Measurements from ENCODE around the gene STARD8.

DNA sequence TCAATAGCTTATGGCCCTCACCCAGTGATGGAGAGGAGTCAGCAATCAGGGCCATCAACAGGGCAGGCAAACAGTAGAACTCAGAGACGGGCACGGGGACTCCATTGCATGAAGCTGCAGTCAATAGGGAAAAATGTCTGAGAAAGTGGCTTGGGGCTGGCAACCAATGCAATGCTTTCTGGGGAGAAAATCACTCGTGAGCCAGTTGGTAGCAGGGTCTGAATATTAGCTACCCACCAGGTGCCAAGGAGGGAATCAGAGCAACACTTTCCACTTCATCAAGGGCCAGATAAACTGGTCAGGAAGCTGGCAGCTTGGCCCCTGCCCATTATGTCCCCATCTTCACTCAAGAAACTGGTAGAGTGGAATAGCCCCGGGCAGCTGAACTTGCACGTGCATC, 80.7 kb downstream of the STARD8 start:
- no peak for TF ChIP-seq EZH2 (IDR thresholded peaks at IDR 0.05; ENCODE audit: low read length, unreplicated experiment)
- TF ChIP-seq, protein P1, sequence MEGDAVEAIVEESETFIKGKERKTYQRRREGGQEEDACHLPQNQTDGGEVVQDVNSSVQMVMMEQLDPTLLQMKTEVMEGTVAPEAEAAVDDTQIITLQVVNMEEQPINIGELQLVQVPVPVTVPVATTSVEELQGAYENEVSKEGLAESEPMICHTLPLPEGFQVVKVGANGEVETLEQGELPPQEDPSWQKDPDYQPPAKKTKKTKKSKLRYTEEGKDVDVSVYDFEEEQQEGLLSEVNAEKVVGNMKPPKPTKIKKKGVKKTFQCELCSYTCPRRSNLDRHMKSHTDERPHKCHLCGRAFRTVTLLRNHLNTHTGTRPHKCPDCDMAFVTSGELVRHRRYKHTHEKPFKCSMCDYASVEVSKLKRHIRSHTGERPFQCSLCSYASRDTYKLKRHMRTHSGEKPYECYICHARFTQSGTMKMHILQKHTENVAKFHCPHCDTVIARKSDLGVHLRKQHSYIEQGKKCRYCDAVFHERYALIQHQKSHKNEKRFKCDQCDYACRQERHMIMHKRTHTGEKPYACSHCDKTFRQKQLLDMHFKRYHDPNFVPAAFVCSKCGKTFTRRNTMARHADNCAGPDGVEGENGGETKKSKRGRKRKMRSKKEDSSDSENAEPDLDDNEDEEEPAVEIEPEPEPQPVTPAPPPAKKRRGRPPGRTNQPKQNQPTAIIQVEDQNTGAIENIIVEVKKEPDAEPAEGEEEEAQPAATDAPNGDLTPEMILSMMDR (conservative IDR thresholded peaks at IDR 0.05; ENCODE audit: low read depth, low read length), result no peak
- TF ChIP-seq EZH2phosphoT487 (IDR thresholded peaks at IDR 0.05; ENCODE audit: borderline replicate concordance, low read length), result no peak

All from PC-3 (cell line).